Glomerular visceral epithelial cell (primary cell): Measurements from ENCODE around the gene NAT14.

ENCODE experiments used
- DNase-seq: peaks from one replicate; pipeline ENCODE4 v3.0.0-alpha.2; 2016; ENCODE audit errors: extremely low spot score

Gene NAT14

DNA sequence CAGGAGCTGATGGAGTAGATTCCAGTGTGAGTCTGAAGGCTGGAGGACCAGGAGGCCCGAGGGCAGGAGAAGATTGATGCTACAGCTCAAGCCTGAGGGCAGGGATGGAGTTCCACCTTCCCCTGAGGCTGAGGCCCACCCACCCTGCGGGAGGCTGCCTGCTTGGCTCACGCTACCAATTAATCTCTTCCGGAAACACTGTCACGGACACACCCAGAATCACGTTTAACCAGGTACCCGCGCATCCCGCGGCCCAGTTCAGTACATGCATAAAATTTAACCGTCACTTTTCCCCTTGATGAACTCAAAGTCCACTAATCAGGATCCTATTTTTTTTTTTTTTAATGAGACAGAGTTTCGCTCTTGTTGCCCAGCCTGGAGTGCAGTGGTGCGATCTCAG, 13.7 kb upstream of the NAT14 start:
- DNase-seq, result no peak

DNA sequence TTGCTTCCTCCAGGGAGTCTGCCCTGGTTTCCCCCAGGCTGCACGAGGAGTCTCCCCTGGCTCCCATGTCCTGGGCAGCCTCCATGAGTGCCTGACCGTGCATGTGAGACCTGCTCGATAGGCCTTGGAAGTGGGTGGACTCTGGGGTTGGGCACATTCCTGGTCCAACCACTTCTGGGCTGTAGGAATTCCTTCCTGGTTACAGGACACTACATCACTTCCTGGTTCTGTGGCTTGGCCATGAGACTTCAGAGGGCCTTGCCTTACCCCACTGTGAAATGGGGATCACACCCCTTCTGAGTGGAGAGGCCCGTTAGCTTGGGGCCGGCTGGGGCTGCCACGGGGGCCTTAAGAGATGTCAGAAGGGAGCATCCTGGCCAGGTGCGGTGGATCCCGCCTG, 12.5 kb upstream of the NAT14 start:
- DNase-seq, result peak; percentile 84

DNA sequence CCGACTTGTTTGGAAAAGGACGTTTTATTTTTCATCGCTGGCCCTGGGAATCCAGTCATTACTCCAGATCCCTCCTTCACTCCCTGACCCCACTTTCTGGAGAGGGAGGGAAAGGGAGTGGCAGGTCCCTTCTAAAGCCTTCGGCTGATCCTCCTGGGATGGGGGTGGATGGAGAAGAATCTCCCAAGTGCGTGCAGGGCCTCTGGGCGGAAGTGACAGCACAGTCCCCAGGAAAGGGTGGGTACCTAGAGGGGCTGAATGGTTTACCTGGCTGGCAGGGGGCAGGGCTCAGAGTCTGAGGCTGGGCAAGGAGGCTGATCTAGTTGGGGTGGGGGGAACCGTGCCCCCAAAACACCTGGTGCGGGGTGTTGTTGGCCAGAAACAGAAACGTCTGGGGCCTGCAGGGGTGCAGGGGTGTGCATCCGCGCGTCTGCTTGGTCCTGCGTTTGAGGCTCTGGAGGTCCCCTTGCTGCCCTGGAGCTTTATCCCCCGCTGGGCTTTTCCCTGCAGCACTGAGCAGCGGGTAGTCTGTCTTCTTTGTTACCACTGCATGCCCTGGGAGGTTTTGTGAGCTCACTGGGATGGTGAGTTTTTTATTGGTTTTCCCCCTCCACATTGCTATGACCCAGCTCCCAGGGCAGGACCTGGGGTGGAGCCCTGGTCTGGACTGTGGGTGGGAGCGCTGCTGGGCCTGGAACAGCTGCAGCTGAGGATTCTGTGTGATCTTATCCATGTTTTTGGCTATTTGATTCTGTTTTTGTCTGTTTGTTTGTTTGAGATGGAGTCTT, 11.6 kb upstream of the NAT14 start:
- peak; percentile 80 for DNase-seq

DNA sequence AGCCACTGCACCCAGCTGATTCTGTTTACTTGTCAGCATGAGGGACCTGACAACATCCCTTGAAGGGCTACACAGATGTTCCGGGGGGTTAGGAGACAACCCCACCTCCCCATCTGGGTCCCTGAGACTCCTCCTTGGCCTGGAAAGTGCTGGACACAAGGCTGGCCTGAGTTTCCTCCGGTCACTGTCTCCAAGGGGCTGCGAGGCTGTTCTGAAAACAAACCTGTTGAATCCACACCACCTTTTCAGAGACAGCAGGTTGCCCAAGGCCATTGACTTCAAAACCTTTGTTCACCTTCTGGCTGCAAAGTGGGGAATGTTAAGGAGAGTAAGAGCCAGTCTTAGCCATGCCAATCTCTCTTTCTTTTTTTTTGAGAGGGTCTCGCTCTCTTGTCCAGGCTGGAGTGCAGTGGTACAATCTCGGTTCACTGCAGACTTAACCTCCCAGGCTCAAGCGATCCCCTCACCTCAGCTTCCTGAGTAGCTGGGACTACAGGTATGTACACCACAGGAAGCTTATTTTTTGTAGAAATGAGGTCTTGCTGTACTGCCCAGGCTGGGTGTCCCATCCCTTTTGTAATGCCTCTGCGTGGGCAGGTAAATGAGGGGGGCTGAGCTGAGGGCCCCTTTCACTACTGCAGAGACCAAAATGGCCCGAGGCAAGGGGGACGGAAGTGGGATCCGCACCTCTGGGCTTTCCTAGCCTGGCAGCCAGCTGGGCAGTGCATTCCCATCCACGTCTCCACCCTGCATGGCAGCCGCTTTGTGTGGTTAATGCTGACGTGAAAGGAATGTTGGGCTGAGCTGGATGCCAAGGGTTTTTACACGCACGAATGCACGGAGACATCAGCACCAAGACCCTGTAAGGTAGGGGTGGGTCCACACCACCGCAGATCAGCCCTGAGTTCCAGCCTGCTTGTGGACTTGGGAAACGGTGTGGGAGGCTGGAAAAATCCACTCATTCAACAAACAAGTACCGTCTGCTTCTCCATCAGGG, 10.4 kb upstream of the NAT14 start:
- DNase-seq, result peak; percentile 98

DNA sequence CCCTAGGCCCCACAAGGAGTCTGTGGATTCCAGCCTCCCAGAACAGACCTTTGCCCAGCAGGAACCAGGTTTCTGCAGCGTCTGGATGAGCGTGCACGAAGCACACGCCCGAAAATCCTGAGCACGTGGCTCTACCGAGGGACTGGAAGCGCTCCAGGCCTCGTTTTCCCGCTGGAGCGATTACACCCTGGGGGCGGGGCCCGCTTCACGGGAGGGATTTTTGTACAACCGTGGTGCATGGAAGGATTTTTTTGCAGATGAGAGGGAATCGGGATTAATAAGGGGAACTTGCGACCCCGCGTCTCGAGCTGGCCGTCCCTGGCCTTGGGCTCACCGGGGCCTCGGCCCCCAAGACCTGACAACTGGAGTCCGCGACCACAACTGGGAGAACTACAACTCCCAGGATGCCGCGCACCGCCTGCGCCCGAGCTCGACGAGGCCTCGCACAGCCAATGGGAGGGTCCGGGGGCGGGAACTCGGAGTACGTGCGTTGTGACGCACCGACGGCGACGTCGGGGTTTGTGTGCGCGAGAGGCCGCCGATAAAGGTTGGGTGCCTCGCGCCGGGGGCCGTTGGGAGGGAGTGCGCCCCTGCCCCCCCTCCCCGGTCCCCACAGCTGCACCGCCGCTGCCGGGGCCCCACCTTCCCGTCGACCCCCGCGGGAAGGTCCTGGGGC, 8.8 kb upstream of the NAT14 start, which contains the start of gene ZNF628:
ZNF628 (plus strand) TSS at position 518 of the 676 bp plus-strand sequence. CDS start 3,294 bp downstream, outside the sequence.
- DNase-seq, result peak; percentile 97

DNA sequence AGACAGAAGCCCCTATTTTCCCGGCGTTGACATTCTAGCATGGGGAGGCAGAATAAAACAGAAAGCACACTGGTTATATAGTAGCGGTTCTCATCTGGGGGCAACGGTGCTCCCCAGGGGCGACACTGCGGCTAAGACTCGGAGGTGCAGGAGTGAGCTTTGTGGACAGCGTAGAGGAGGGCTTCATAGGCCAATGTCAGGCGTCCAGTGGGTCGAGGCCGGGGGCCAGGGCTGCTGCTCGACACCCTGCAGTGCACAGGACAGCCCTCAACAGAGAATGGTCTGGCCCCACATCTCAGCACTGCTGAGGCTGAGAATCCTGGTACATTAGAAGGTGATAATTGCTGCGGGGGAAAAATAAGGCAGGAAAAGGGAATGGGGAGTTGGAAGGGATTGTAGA, 7.1 kb upstream of the NAT14 start:
- no peak for DNase-seq

DNA sequence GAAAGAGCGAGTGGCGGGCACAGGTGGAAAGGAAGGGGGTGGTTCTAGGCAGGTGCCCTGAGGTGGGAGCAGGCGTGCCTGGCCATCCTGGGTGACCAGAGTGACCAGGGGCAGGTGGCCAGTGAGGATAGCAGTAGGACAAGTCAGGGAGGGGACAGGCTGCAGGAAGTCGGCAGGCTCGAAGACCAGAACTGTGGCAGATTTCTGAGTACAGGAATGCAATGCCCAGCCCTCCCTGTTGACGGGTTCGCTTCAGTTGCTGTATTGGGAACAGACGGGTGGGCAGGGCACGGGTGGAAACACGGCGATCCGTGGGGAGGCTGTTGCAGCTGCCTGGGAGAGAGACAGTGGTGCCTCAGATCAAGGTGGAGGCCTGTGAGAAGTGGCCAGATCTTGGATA, 6.6 kb upstream of the NAT14 start:
- no peak for DNase-seq

DNA sequence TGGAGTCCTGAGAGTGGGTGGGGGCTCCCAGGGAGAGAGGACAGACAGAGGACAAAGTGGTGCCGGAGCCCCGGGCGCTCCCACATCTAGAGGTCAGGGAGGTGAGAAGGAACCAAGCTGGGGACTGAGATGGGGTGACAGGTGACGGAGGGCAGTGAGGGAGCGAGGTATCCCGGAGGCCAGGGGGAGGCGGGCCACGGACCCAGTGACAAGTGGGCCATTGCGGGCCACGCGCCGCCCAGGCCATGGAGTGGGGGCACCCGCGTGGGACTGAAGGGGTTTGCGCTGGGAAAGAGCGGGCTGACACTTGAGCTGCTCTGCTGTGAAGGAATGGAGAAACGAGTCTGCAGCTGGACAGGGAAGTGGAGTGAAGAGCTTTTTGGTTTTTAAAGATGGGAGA, 5.9 kb upstream of the NAT14 start:
- no peak for DNase-seq

DNA sequence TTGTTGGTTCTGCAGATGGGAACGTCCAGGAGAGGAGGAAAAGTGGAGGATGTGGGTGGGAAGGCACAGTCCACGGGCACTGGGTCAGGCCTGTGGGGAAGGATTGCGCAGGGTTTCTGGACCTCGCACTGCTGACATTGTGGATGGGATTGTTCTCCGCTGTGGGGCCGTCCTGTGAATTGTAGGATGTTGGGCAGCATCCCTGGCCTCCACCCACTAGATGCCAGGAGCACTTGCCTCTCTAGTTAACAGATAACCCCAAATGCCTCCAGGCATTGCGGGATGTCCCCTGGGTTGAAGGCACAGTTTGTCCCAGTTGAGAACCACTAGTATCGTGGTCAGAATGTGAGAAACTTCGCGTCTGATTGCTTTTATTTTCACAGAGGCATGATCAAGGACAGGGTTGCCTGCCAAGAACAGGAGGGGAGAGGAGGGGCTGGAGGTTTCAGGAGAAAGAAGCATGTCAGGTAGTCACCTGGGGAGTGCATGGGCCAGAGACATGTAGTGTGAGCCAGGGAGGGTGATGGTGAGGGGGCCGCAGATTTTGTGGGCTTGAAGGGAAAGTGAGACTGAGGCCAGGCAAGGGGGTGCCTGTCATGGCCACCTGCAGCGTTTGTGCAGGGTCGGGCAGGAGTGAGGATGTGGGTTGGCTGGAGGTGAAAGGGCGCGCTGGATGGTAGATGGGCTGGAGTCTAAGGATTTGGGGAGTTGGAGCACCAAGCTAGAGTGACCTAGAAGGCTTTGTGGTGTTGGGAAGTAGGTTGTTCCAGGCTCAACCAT, 5.3 kb upstream of the NAT14 start:
- DNase-seq, result no peak

DNA sequence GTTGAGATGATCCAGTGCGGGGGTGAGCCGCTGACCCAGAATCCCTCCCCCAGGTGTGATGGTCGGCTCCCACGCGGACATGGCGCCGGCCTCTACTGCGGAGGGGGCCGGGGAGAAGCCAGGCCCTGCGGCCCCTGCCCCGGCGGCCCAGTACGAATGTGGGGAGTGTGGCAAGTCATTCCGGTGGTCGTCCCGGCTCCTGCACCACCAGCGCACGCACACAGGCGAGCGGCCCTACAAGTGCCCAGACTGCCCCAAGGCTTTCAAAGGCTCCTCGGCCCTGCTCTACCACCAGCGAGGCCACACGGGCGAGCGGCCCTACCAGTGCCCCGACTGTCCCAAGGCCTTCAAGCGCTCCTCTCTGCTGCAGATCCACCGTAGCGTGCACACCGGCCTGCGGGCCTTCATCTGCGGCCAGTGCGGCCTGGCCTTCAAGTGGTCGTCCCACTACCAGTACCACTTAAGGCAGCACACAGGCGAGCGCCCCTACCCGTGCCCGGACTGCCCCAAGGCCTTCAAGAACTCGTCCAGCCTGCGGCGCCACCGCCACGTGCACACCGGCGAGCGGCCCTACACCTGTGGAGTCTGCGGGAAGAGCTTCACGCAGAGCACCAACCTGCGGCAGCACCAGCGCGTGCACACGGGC, 3.7 kb upstream of the NAT14 start:
- no peak for DNase-seq

DNA sequence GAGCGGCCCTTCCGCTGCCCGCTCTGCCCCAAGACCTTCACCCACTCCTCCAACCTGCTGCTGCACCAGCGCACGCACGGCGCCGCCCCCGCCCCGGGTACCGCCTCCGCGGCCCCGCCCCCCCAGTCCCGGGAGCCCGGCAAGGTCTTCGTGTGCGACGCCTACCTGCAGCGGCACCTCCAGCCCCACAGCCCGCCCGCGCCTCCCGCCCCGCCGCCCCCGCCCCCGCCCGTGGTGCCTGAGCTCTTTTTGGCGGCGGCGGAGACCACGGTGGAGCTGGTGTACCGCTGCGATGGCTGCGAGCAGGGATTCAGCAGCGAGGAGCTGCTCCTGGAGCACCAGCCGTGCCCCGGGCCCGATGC, 3.2 kb upstream of the NAT14 start:
- DNase-seq, result no peak

DNA sequence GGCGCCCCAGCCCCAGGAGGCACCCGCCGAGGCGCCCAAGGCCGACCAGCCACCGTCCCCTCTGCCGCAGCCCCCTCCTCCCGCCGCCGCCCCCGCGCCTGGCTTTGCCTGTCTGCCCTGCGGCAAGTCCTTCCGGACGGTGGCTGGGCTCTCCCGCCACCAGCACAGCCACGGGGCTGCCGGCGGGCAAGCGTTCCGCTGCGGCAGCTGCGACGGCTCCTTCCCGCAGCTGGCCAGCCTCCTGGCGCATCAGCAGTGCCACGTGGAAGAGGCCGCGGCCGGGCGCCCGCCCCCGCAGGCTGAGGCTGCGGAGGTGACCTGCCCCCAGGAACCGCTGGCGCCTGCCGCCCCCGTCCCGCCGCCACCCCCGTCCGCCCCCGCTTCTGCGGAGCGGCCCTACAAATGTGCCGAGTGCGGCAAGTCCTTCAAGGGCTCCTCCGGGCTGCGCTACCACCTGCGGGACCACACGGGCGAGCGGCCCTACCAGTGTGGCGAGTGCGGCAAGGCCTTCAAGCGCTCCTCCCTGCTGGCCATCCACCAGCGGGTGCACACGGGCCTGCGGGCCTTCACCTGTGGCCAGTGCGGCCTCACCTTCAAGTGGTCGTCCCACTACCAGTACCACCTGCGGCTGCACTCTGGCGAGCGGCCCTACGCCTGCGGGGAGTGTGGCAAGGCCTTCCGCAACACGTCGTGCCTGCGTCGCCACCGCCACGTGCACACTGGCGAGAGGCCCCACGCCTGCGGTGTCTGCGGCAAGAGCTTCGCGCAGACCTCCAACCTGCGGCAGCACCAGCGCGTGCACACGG, 2.6 kb upstream of the NAT14 start:
- no peak for DNase-seq

DNA sequence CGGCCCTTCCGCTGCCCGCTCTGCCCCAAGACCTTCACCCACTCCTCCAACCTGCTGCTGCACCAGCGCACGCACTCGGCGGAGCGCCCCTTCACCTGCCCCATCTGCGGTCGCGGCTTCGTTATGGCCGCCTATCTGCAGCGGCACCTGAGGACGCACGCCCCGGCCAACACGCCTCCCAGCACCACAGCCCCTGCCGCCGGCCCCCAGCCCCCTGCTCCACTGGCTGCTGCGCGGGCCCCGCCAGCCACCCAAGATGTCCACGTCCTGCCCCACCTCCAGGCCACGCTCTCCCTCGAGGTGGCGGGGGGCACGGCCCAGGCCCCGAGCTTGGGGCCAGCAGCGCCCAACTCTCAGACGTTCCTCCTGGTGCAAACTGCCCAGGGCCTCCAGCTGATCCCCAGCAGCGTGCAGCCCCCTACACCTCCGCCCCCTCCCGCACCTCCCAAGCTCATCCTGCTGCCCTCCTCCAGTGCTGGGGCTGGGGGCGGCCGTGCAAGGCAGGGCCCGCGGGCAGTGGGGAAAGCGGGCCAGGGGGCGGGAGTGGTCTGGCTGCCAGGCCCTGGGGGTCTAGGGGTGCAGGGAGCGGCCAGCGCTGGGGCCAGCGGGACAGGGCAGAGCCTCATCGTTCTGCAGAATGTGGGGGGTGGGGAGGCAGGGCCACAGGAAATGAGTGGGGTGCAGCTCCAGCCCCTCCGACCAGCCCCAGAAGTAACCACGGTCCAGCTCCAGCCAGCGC, 1.9 kb upstream of the NAT14 start:
- DNase-seq, result no peak

DNA sequence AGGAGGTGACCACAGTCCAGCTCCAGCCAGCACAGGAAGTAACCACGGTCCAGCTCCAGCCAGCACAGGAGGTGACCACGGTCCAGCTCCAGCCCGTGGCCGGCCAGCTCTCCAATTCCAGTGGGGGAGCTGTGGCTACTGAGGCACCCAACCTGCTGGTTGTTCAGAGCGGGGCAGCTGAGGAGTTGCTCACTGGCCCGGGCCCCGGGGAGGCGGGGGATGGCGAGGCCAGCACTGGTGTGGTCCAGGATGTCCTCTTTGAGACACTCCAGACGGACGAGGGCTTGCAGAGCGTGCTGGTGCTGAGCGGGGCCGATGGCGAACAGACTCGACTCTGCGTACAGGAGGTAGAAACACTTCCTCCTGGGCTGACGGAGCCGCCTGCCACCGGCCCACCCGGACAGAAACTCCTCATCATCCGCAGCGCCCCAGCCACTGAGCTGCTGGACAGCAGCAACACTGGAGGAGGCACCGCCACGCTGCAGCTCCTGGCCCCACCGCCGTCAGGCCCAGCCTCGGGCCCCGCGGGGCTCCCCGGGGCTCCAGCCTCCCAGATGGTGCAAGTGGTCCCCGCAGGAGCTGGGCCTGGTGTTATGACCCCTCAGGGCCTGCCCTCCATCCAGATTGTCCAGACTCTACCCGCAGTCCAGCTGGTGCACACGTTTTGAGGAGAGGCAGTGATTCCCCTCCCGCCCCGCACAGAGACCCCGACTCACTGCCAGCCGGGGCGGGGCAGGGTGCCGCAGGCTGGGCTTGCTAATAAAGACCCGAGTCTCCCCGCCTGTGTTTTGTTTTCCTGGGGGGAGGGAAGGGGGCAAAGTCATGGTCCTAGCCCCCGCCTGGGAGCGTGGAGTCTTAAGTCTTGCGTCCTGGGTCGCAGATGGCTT, 1.0 kb upstream of the NAT14 start:
- no peak for DNase-seq

DNA sequence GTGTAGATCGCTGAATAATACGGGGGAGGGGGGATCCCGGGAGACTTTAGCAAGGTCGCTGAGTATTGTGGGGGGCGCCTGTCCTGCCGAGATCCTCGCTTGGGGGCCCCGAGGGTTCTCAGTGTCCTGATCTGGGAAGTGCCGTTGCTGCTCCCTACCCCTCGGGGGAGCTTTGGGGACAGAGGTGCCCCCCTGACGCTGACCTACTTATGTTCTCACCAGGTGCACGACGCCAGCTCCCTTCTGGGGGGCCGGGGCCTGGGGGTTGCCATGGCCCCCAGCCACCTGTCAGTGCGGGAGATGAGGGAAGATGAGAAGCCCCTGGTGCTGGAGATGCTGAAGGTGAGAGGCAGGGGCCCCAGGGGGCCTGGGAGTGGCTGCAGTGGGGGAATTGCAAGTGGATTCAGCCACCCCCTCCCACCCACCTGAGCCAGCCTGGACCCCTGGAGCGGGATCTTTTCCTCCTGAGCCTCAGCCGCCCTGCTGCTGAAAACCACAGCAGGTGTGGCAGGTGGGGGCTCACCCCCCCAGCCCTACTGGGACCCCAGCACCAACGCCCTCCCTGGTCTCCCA, 537 bp downstream of the NAT14 start:
- no peak for DNase-seq

DNA sequence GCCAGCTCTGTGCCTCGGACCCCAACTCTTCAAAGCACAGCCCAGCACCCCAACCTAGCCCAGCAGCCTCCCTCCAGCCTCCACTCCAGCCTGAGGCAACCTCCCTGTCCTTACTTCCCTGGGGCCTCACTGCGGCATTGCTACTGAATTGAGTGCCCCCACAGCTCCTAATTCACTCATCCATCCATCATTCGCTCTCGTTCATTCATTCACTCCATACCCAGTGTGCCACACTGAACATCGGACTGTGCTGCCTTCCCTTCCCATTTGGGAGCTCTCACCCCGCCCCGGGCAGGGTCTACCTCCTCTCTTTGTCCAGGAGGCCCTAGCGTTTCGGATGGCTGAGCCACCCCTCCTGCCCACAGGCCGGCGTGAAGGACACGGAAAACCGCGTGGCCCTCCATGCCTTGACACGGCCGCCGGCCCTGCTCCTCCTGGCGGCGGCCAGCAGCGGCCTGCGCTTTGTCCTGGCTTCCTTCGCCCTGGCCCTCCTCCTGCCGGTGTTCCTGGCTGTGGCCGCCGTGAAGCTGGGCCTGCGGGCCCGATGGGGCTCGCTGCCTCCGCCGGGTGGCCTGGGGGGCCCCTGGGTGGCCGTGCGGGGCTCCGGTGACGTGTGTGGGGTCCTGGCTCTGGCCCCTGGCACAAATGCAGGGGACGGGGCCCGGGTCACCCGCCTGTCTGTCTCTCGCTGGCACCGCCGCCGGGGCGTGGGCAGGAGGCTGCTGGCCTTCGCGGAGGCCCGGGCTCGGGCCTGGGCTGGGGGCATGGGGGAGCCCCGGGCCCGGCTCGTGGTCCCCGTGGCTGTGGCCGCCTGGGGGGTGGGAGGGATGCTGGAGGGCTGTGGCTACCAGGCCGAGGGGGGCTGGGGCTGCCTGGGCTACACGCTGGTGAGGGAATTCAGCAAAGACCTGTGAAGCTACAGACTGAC, 1.3 kb downstream of the NAT14 start:
- no peak for DNase-seq
